ENCODE results near the gene MED7.

The MED7 gene

DNA sequence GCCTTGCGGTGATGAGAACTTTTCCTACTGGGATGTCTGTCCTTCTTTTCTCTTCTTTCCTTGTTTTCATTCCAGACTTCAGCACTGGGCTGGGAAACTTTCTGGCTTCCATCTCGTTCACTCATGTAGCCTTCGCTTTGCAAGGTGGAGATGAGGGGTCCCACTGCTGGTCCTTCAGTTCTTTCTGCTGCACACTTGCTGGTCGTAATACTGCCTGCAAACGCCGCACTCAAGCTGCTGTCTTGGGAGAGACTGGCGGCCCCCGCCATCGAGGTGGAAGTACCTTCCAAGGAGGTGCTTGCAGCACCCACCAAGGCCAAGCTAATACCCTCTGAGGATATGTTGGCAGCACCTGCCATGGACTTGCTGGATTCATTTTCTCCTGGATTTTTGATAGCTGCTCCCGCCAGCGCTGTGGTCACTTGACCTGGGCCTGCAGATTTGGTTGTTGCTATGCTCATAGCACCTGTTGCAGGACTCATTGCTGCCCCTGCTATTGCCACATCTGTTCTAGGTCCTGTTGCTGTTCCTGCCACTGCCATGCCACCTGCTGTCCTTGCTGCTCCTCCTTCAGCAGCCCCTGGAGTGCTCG, 20.4 kb upstream of the MED7 start:
- no peak for TF ChIP-seq ZBTB7A (IDR thresholded peaks at IDR 0.05; ENCODE audit: low read depth)
- no peak for TF ChIP-seq FOXM1 (IDR thresholded peaks at IDR 0.05; ENCODE audit: borderline replicate concordance, low read depth)
- TF ChIP-seq CEBPB (IDR thresholded peaks at IDR 0.05): no peak
- no peak for TF ChIP-seq NFIC (IDR thresholded peaks at IDR 0.05)
- TF ChIP-seq, protein P1, sequence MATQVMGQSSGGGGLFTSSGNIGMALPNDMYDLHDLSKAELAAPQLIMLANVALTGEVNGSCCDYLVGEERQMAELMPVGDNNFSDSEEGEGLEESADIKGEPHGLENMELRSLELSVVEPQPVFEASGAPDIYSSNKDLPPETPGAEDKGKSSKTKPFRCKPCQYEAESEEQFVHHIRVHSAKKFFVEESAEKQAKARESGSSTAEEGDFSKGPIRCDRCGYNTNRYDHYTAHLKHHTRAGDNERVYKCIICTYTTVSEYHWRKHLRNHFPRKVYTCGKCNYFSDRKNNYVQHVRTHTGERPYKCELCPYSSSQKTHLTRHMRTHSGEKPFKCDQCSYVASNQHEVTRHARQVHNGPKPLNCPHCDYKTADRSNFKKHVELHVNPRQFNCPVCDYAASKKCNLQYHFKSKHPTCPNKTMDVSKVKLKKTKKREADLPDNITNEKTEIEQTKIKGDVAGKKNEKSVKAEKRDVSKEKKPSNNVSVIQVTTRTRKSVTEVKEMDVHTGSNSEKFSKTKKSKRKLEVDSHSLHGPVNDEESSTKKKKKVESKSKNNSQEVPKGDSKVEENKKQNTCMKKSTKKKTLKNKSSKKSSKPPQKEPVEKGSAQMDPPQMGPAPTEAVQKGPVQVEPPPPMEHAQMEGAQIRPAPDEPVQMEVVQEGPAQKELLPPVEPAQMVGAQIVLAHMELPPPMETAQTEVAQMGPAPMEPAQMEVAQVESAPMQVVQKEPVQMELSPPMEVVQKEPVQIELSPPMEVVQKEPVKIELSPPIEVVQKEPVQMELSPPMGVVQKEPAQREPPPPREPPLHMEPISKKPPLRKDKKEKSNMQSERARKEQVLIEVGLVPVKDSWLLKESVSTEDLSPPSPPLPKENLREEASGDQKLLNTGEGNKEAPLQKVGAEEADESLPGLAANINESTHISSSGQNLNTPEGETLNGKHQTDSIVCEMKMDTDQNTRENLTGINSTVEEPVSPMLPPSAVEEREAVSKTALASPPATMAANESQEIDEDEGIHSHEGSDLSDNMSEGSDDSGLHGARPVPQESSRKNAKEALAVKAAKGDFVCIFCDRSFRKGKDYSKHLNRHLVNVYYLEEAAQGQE (IDR thresholded peaks at IDR 0.05; ENCODE audit: low read depth): no peak
- TF ChIP-seq YY1 (IDR thresholded peaks at IDR 0.05; ENCODE audit: low read depth): no peak
- TF ChIP-seq, protein P2, sequence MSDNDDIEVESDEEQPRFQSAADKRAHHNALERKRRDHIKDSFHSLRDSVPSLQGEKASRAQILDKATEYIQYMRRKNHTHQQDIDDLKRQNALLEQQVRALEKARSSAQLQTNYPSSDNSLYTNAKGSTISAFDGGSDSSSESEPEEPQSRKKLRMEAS (IDR thresholded peaks at IDR 0.05): no peak
- no peak for TF ChIP-seq EP300 (IDR thresholded peaks at IDR 0.05; ENCODE audit: borderline replicate concordance)
- TF ChIP-seq TEAD4 (IDR thresholded peaks at IDR 0.05): no peak
- TF ChIP-seq CREB1 (IDR thresholded peaks at IDR 0.05; ENCODE audit: low read depth): no peak
- no peak for TF ChIP-seq EGR1 (IDR thresholded peaks at IDR 0.05)
- no peak for TF ChIP-seq TCF12 (IDR thresholded peaks at IDR 0.05; ENCODE audit: low read depth)

DNA sequence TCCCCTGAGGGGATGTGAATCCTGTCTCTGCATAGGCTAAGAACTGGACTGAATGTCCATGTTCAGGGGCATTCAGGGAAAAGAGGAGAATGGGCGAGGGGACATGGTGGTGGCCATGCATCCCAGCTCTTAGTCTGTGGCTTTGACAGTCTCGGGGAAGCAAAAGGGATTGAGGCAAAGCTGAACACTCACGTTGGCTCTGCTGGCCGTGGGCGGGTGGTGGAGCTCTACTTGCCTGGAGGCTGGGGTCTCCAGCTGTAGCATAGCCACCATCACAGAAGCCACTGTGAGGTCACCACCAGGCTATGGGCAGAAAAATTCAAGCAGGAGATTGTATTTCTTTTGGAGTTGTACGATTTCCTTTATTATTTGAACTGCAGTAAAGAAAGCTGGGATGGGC, 19.3 kb upstream of the MED7 start:
- TF ChIP-seq, protein P2 (IDR thresholded peaks at IDR 0.05): no peak
- no peak for TF ChIP-seq ZBTB7A (IDR thresholded peaks at IDR 0.05; ENCODE audit: low read depth)
- no peak for TF ChIP-seq EP300 (IDR thresholded peaks at IDR 0.05; ENCODE audit: borderline replicate concordance)
- no peak for TF ChIP-seq TCF12 (IDR thresholded peaks at IDR 0.05; ENCODE audit: low read depth)
- TF ChIP-seq, protein P3, sequence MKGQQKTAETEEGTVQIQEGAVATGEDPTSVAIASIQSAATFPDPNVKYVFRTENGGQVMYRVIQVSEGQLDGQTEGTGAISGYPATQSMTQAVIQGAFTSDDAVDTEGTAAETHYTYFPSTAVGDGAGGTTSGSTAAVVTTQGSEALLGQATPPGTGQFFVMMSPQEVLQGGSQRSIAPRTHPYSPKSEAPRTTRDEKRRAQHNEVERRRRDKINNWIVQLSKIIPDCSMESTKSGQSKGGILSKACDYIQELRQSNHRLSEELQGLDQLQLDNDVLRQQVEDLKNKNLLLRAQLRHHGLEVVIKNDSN (IDR thresholded peaks at IDR 0.05): no peak
- TF ChIP-seq NFIC (IDR thresholded peaks at IDR 0.05): no peak
- TF ChIP-seq TAF1 (IDR thresholded peaks at IDR 0.05; ENCODE audit: low read depth): no peak
- no peak for TF ChIP-seq YY1 (IDR thresholded peaks at IDR 0.05; ENCODE audit: low read depth)
- no peak for TF ChIP-seq TEAD4 (IDR thresholded peaks at IDR 0.05)
- no peak for TF ChIP-seq RAD21 (IDR thresholded peaks at IDR 0.05; ENCODE audit: low read depth)
- TF ChIP-seq EGR1 (IDR thresholded peaks at IDR 0.05): no peak
- no peak for TF ChIP-seq CEBPB (IDR thresholded peaks at IDR 0.05)
- no peak for TF ChIP-seq FOXM1 (IDR thresholded peaks at IDR 0.05; ENCODE audit: borderline replicate concordance, low read depth)
- TF ChIP-seq CREB1 (IDR thresholded peaks at IDR 0.05; ENCODE audit: low read depth): no peak
- TF ChIP-seq, protein P1 (IDR thresholded peaks at IDR 0.05; ENCODE audit: low read depth): no peak

DNA sequence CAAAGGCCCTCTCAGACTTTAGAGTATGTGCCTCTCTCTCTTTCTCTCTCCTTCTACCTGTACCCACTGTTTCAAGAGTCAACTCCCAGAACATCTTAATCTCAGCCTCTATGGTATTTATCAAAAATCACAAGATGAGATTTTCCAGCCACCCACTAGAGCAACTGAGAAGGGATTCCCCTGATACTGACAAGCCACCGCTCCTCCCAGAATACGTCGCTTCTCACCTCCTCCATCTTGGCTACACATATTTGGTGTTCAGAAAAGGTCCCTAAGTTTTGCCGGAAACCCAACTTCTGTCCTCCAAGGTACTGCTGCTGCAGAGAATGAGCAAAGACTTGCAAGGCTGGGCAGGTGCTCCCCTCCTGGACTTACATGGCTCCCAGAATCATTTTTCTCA, 17.3 kb upstream of the MED7 start:
- TF ChIP-seq TAF1 (IDR thresholded peaks at IDR 0.05; ENCODE audit: low read depth) (no peak), EP300 (IDR thresholded peaks at IDR 0.05; ENCODE audit: borderline replicate concordance) (no peak), FOXM1 (IDR thresholded peaks at IDR 0.05; ENCODE audit: borderline replicate concordance, low read depth) (no peak), EGR1 (IDR thresholded peaks at IDR 0.05) (no peak), CEBPB (IDR thresholded peaks at IDR 0.05) (no peak), YY1 (IDR thresholded peaks at IDR 0.05; ENCODE audit: low read depth) (no peak), TCF12 (IDR thresholded peaks at IDR 0.05; ENCODE audit: low read depth) (no peak), RAD21 (IDR thresholded peaks at IDR 0.05; ENCODE audit: low read depth) (no peak), TEAD4 (IDR thresholded peaks at IDR 0.05) (no peak), ZBTB7A (IDR thresholded peaks at IDR 0.05; ENCODE audit: low read depth) (no peak)
- TF ChIP-seq, protein P1 (IDR thresholded peaks at IDR 0.05; ENCODE audit: low read depth): no peak
- TF ChIP-seq, protein P3 (IDR thresholded peaks at IDR 0.05): no peak

DNA sequence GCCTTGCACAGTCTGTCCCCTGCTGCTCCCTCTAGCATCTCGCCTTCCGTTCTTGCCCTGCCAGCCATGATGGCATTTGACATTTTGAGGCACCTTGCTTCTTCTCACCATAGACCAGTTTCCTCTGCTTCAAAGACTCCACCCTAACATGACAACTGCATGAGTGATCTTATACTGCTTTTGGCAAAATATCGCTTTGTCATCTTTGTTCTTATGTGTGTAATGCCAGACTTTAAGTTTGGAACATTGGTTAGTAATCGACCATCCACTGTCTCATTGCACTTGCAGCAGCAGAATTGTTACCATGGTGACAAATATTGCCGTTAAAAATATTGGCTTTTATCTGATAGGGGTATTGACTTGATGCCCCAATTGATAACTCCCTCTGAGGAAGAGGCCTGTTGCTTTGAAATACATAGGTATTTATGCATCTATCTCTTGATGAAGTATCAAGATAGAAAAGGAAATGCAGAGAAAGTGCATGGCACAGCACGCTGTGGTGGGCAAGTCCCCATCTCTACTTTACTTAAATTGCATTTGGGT, 16.6 kb upstream of the MED7 start:
- TF ChIP-seq FOXM1 (IDR thresholded peaks at IDR 0.05; ENCODE audit: borderline replicate concordance, low read depth): no peak
- no peak for TF ChIP-seq CREB1 (IDR thresholded peaks at IDR 0.05; ENCODE audit: low read depth)
- no peak for TF ChIP-seq ZBTB7A (IDR thresholded peaks at IDR 0.05; ENCODE audit: low read depth)
- TF ChIP-seq, protein P3 (IDR thresholded peaks at IDR 0.05): no peak
- no peak for TF ChIP-seq TAF1 (IDR thresholded peaks at IDR 0.05; ENCODE audit: low read depth)
- TF ChIP-seq EP300 (IDR thresholded peaks at IDR 0.05; ENCODE audit: borderline replicate concordance): no peak
- TF ChIP-seq, protein P2 (IDR thresholded peaks at IDR 0.05): no peak
- no peak for TF ChIP-seq TEAD4 (IDR thresholded peaks at IDR 0.05)
- no peak for TF ChIP-seq CEBPB (IDR thresholded peaks at IDR 0.05)
- no peak for TF ChIP-seq YY1 (IDR thresholded peaks at IDR 0.05; ENCODE audit: low read depth)
- TF ChIP-seq RAD21 (IDR thresholded peaks at IDR 0.05; ENCODE audit: low read depth): no peak
- TF ChIP-seq, protein P1 (IDR thresholded peaks at IDR 0.05; ENCODE audit: low read depth): no peak
